ENCODE measurements around the gene COA1.

DNA sequence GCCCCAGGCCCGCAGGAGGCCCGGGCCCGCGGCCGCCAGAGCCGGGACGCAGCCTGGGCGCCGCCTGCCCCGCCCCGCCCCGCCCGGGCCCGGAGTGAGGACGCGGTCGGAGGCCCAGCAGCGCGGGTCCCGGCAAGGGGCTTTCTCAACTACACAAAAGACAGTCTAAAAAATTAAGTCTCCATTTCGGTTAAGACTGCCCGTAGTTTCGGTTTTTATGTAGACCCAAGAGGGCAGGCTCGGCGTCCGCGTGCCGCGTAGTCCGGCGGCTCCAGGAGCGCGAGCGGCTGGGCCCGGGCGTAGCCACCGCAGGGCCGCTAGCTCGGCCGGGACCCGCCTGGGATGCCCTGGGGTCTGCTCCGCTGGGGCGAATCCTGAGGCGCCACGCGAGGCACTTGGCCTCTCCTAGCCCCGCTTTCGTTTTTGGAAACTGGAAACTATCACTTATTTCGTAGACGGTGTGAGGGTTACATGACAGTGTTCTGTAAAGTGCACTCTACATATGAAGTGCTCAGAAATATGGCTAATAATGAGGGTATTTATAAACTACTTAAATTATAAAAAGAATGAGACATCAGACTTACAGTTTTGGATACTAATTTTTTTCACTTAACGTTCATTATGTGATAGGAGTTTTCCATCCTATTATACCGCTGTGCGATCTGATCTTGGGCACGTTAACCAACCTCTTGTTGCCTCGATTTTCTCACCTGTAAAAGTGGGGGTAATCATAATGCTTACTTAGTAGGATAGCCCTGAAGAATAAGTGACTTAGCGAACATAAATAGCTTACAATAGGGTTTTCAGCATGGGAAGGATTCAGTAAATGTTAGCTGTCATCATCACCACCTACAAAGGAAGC, 29.7 kb upstream of the COA1 start:
- TF ChIP-seq, protein P1, sequence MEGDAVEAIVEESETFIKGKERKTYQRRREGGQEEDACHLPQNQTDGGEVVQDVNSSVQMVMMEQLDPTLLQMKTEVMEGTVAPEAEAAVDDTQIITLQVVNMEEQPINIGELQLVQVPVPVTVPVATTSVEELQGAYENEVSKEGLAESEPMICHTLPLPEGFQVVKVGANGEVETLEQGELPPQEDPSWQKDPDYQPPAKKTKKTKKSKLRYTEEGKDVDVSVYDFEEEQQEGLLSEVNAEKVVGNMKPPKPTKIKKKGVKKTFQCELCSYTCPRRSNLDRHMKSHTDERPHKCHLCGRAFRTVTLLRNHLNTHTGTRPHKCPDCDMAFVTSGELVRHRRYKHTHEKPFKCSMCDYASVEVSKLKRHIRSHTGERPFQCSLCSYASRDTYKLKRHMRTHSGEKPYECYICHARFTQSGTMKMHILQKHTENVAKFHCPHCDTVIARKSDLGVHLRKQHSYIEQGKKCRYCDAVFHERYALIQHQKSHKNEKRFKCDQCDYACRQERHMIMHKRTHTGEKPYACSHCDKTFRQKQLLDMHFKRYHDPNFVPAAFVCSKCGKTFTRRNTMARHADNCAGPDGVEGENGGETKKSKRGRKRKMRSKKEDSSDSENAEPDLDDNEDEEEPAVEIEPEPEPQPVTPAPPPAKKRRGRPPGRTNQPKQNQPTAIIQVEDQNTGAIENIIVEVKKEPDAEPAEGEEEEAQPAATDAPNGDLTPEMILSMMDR (IDR thresholded peaks at IDR 0.05) = no peak
- TF ChIP-seq POLR2A (IDR thresholded peaks at IDR 0.05) = no peak
- no peak for TF ChIP-seq EP300 (IDR thresholded peaks at IDR 0.05)
